HepG2 (cell line): Measurements from ENCODE around the gene PPP3R2.

Experiments
- CREB1 ChIP-seq, 2 experiments: fragments of 450-650 bp in 1 of 2; IDR thresholded peaks; 2 replicates each; pipeline ENCODE4 v1.6.1; 2016 to 2017; ENCODE audit warnings: control low read depth in 1 of 2, mild to moderate bottlenecking in 1 of 2, missing compliant biosample characterization in 1 of 2, missing genetic modification characterization in 1 of 2
- EED ChIP-seq: sonication (generic); formaldehyde crosslinking; IDR thresholded peaks from 2 replicates; pipeline ENCODE4 v1.5.0; 2020; ENCODE audit warnings: mild to moderate bottlenecking, missing genetic modification reagents
- HDAC1 ChIP-seq: sonication (generic); formaldehyde crosslinking; IDR thresholded peaks from 2 replicates; pipeline ENCODE4 v1.5.1; 2020; ENCODE audit warnings: mild to moderate bottlenecking, missing genetic modification reagents
- MTA3 ChIP-seq: sonication (generic); formaldehyde crosslinking; IDR thresholded peaks from 2 replicates; pipeline ENCODE4 v1.4.0; 2020; ENCODE audit warnings: missing genetic modification reagents
- RAD21 ChIP-seq: fragments of 450-650 bp; formaldehyde crosslinking; IDR thresholded peaks from 2 replicates; pipeline ENCODE4 v1.5.0; 2020; ENCODE audit warnings: mild to moderate bottlenecking
- SIX1 ChIP-seq: sonication (generic); formaldehyde crosslinking; IDR thresholded peaks from 2 replicates; pipeline ENCODE4 v1.4.0; 2020; ENCODE audit warnings: missing genetic modification reagents, borderline replicate concordance
- SP5 ChIP-seq: IDR thresholded peaks from 2 replicates; pipeline ENCODE4 v1.6.1; 2016; ENCODE audit warnings: low read depth, borderline replicate concordance
- TAF1 ChIP-seq: sonication (generic); formaldehyde crosslinking; IDR thresholded peaks from 2 replicates; pipeline ENCODE4 v1.4.0; 2020; ENCODE audit warnings: missing genetic modification reagents
- ZNF672 ChIP-seq: sonication (generic); formaldehyde crosslinking; IDR thresholded peaks from 2 replicates; pipeline ENCODE4 v1.8.1; 2022; ENCODE audit warnings: missing genetic modification reagents
- TF ChIP-seq, protein P1 (sequence below): sonication (generic); formaldehyde crosslinking; IDR thresholded peaks from 2 replicates; pipeline ENCODE4 v1.8.1; 2023; ENCODE audit warnings: missing genetic modification reagents, inconsistent platforms, borderline replicate concordance
- TF ChIP-seq, protein P2 (sequence below): sonication (generic); formaldehyde crosslinking; IDR thresholded peaks from 2 replicates; pipeline ENCODE4 v1.5.0; 2020; ENCODE audit warnings: mild to moderate bottlenecking, missing genetic modification reagents, moderate library complexity

DNA sequence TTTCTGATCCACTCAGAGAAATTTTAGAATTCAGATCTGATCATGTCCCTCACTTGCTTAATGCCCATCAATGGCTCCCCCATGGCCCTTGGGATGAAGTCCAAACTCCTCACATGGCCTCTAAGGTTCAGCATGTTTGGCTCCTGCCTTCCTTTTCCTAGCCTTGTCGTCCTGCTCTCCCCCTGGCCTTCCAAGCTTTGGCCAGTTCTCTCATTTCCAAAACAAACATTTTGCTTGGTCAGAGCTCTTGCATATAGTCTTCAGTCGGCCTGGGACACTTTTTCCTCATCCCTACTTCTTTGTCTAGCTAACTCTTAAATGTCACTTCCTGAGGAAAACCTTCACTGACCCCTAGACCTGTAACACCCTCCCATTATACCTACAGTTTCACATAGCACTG lies 37.1 kb upstream of the PPP3R2 start:
- TF ChIP-seq EED (CRISPR knock-in tag): no peak
- no peak for TF ChIP-seq HDAC1 (CRISPR knock-in tag)
- TF ChIP-seq TAF1 (CRISPR knock-in tag): no peak
- no peak for TF ChIP-seq RAD21 (CRISPR knock-in tag)
- TF ChIP-seq, protein P1, sequence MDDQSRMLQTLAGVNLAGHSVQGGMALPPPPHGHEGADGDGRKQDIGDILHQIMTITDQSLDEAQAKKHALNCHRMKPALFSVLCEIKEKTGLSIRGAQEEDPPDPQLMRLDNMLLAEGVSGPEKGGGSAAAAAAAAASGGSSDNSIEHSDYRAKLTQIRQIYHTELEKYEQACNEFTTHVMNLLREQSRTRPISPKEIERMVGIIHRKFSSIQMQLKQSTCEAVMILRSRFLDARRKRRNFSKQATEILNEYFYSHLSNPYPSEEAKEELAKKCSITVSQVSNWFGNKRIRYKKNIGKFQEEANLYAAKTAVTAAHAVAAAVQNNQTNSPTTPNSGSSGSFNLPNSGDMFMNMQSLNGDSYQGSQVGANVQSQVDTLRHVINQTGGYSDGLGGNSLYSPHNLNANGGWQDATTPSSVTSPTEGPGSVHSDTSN: no peak
- TF ChIP-seq CREB1 (IDR thresholded peaks at IDR 0.05): no peak
- no peak for TF ChIP-seq CREB1 (CRISPR knock-in tag; IDR thresholded peaks at IDR 0.05)
- no peak for TF ChIP-seq ZNF672 (CRISPR knock-in tag)
- TF ChIP-seq SIX1 (CRISPR knock-in tag): no peak
- TF ChIP-seq, protein P2, sequence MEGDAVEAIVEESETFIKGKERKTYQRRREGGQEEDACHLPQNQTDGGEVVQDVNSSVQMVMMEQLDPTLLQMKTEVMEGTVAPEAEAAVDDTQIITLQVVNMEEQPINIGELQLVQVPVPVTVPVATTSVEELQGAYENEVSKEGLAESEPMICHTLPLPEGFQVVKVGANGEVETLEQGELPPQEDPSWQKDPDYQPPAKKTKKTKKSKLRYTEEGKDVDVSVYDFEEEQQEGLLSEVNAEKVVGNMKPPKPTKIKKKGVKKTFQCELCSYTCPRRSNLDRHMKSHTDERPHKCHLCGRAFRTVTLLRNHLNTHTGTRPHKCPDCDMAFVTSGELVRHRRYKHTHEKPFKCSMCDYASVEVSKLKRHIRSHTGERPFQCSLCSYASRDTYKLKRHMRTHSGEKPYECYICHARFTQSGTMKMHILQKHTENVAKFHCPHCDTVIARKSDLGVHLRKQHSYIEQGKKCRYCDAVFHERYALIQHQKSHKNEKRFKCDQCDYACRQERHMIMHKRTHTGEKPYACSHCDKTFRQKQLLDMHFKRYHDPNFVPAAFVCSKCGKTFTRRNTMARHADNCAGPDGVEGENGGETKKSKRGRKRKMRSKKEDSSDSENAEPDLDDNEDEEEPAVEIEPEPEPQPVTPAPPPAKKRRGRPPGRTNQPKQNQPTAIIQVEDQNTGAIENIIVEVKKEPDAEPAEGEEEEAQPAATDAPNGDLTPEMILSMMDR (CRISPR knock-in tag): no peak
- no peak for TF ChIP-seq MTA3 (CRISPR knock-in tag)
- TF ChIP-seq SP5: no peak
